ENCODE data around the gene LCA5L. TPM values are rescaled to one million over a fixed set of nuclear protein-coding genes. Genes with fewer than 3 reads are reported as not detected.

LCA5L gene
- total RNA-seq, 1 experiment from 2014 or later = 0.46 TPM

- no peak overlapping the region for H2BK120ac ChIP-seq (ENCODE audit: low read depth, low read length, poor library complexity, severe bottlenecking)
- no peaks in the 10 kb centered on the region for H3K9me3 ChIP-seq (ENCODE audit: control insufficient read depth, low read depth, low read length)
- no peaks in the 10 kb centered on the region for H4K20me1 ChIP-seq (ENCODE audit: control insufficient read depth, insufficient read depth, insufficient read length)
- H3K14ac ChIP-seq (ENCODE audit: insufficient read depth, low read length) = no peak overlapping the region
- no peak overlapping the region for H3K18ac ChIP-seq (ENCODE audit: insufficient read length, low read depth, low read length)
- H3K4me1 ChIP-seq (ENCODE audit: insufficient read depth, low read length) = no peaks in the 10 kb centered on the region
- H3T11ph ChIP-seq (ENCODE audit: low read length) = no peak overlapping the region
- no peaks in the 10 kb centered on the region for H3K9me3 Mint-ChIP-seq
- peaks cover 10 to 32% (median 31%) of the 10 kb centered on the region in 3 experiments; a peak in 6 of 7 replicates for H3K36me3 Mint-ChIP-seq (ENCODE audit: insufficient read depth in 1 of 3, low read depth in 3 of 3)
- H4K8ac ChIP-seq (replicated peaks; ENCODE audit: insufficient read length, low read depth, low read length) = no peak overlapping the region
- H3K4me3 Mint-ChIP-seq = peak overlapping the region in 1 of 2 experiments; percentile 53; a peak in 1 of 5 replicates
- no peaks in the 10 kb centered on the region for H3K27me3 ChIP-seq (ENCODE audit: insufficient read depth, low read length)
- TF ChIP-seq, protein P1, sequence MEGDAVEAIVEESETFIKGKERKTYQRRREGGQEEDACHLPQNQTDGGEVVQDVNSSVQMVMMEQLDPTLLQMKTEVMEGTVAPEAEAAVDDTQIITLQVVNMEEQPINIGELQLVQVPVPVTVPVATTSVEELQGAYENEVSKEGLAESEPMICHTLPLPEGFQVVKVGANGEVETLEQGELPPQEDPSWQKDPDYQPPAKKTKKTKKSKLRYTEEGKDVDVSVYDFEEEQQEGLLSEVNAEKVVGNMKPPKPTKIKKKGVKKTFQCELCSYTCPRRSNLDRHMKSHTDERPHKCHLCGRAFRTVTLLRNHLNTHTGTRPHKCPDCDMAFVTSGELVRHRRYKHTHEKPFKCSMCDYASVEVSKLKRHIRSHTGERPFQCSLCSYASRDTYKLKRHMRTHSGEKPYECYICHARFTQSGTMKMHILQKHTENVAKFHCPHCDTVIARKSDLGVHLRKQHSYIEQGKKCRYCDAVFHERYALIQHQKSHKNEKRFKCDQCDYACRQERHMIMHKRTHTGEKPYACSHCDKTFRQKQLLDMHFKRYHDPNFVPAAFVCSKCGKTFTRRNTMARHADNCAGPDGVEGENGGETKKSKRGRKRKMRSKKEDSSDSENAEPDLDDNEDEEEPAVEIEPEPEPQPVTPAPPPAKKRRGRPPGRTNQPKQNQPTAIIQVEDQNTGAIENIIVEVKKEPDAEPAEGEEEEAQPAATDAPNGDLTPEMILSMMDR (conservative IDR thresholded peaks at IDR 0.05) = no peak; the same call in 1 of the 3 replicates
- H3K27ac Mint-ChIP-seq = no peak overlapping the region
- no peaks in the 10 kb centered on the region for H3K79me2 ChIP-seq (ENCODE audit: insufficient read depth, low read length)
- H3K27ac ChIP-seq (ENCODE audit: insufficient read length, low read depth, low read length) = no peak overlapping the region
- no peak overlapping the region for H4K91ac ChIP-seq (ENCODE audit: insufficient read length, low read depth, low read length)
- no peak overlapping the region for H3K9ac ChIP-seq (ENCODE audit: extremely low read depth, insufficient read length, low read length)
- H4K5ac ChIP-seq (ENCODE audit: insufficient read length, low read depth, low read length) = no peak overlapping the region
- no peak for DNase-seq
- H2BK20ac ChIP-seq (ENCODE audit: low read depth, low read length, poor library complexity, severe bottlenecking) = no peak overlapping the region
- H3K27me3 Mint-ChIP-seq (ENCODE audit: low read depth) = no peaks in the 10 kb centered on the region
- no CpG with 5 or more reads among the region's 10 CpGs for WGBS (ENCODE audit: extremely low coverage, insufficient read length, low lambda C conversion rate)
- H2AFZ ChIP-seq (ENCODE audit: low read length) = no peak overlapping the region
- no peak overlapping the region for H2BK12ac ChIP-seq (ENCODE audit: insufficient read length, low read depth, low read length)
- no peak overlapping the region for H3K4me2 ChIP-seq (ENCODE audit: insufficient read depth, insufficient read length, low read length)
- no peaks in the 10 kb centered on the region for H3K23me2 ChIP-seq (ENCODE audit: insufficient read length, low read depth, low read length, poor library complexity, severe bottlenecking)
- H3K4me1 Mint-ChIP-seq = peaks cover 29 to 34% of the 10 kb centered on the region in 2 experiments
- H2BK15ac ChIP-seq (ENCODE audit: low read depth, low read length) = no peak overlapping the region
- H2BK5ac ChIP-seq (ENCODE audit: insufficient read length, low read length) = no peak overlapping the region
- no peaks in the 10 kb centered on the region for H3K79me1 ChIP-seq (ENCODE audit: insufficient read depth, low read depth, low read length, poor library complexity, severe bottlenecking)
- H3K4ac ChIP-seq (ENCODE audit: low read depth, low read length) = no peak overlapping the region
- no peak overlapping the region for H3K23ac ChIP-seq (ENCODE audit: insufficient read length, low read depth, low read length)
- H2AK5ac ChIP-seq (ENCODE audit: insufficient read length, low read length) = no peak overlapping the region
- no peak overlapping the region for H3K56ac ChIP-seq (ENCODE audit: insufficient read length, low read depth, low read length)
Measured at GRCh38 chr21:39388811-39389155, 56.8 kb downstream of the LCA5L start.

Measured in H9 (cell line).